Muscle of back (tissue), 11 donors: ENCODE data around the gene KLHL21. TPM values are rescaled to one million over a fixed set of nuclear protein-coding genes. Genes with fewer than 3 reads are reported as not detected.
A peak's percentile ranks its signal among the peaks of the same experiment; 100 is the strongest.
"Not testable (repeated sequence)": the region's sequence is repeated elsewhere in the genome, so short reads cannot be mapped to it uniquely, and the experiment has no call there.

Experiments
- DNase-seq, 3 donors: peaks; one replicate each; pipeline versions ENCODE4 v3.0.0 to v3.0.0-alpha.2; 2013
- polyA plus RNA-seq, 10 donors: library from polyadenylated mRNA; unstranded; fragments of 120-200 nt; gene quantifications; one replicate each; pipeline ENCODE4 v1.2.1, GENCODE V29; 2013; ENCODE audit not compliant: insufficient read length in 10 of 10

KLHL21 gene
- polyA plus RNA-seq, 10 donors, result 25.5 to 42.0 (median 30.0) TPM

DNA sequence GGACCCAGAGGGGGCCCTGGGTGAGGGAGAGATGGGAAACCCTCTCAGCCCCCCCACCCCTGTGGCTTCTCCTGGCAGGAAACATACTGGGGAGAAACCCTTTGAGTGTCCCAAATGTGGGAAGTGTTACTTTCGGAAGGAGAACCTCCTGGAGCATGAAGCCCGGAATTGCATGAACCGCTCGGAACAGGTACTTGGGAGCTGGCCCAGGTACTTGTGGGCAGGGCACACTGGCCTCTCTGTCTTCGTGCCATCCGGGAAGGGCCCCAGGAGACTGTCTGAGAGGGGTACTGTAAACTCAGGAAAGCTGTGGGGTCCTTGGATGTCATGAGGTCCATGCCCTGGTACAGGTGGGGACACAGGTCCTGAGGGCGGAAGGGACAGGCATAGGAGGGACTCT is 16.8 kb downstream of the KLHL21 start:
- DNase-seq, result no peak

DNA sequence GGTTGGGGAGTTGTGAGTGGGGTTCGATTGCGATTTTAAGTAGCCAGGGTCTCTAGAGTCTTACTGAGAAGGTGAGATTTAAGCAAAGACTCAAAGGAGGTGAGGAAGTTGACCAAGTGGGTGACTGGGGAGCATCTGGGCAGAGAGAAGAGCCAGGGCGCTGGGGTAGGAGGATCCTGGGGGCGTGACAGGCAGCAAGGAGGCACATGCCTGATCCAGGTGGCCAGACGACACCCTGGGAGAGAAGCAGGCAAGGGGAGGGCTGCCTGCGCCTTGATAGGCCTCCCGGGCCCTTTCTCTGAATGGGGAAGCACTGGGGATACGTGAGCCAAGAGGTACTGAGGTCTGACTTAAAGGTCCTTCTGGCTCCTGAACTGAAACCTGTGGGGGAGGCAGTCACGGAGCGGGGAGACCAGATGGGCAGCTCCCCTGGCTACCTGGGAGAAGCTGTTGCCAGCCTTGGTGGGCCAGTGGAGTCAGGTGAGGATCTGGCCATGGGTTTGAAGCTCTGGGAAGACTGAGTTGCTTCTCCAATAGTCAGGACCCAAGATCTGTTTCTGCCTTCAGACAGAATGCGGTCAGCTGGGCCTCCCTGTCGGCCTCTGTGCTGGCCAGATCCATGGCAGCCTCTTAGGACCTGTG is 17.5 kb downstream of the KLHL21 start:
- no peak for DNase-seq

DNA sequence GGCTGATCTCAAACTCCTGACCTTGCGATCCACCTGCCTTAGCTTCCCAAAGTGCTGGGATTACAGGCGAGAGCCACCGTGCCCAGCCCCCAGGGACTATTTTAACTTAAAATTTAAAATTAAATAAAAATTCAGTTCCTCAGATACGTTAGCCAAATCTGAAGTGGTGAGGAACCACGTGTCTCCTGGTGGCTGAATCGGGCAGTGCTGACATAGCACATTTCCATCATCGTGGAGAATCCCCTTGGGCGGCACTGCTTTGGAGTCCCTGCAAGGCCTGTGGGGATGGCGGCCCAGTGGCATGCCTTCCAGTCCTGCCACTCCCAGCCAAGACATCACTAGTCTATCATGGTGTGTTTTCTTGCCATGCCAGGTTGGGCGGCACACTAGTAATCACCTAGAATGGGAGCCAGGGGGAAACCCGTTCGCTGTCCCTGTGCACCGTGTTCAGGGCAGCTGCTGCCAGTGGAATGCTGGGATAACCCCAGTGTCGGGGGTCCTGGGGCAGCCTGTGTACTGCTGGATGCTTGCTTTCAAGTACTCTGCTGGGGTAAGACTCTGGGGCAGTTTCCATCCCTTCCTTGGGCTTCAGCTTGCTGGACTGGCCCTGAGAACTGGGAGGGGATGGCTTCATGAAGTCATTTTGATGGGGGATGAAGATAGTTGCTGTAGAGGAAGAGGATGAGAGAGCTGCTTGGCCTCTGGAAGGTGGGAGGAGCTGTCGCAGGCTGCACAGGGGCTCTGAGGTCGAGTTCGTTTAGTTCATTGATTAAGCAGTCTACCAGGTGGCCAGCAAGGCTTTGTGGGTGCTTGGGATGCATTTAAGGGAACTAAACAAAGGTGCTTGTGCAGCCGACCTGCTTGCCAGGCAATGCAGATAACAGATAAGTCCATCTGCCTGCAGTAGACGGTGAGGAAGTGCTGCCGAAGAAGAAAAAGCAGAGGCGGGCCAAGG is 18.3 kb downstream of the KLHL21 start:
- no peak for DNase-seq

DNA sequence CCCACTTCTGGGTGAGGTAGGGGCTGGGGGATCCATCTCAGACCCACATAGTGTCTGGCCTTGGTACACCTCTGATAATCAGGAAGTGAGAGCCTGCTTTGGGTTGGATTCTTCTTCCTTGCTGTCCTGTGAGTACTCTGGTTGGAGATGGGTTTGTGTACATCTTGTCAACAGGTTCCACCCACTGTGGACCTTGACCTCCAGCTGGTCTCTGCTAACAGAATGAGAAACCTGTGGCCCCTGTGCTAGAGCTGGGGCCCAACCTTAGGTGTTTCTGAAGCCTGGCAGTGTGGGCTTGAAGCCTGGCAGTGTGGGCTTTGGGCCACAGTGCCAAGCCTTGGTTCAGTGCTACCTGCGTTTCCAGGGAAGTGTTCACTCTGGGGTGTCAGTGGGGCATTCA is 20.3 kb downstream of the KLHL21 start:
- DNase-seq, result no peak

DNA sequence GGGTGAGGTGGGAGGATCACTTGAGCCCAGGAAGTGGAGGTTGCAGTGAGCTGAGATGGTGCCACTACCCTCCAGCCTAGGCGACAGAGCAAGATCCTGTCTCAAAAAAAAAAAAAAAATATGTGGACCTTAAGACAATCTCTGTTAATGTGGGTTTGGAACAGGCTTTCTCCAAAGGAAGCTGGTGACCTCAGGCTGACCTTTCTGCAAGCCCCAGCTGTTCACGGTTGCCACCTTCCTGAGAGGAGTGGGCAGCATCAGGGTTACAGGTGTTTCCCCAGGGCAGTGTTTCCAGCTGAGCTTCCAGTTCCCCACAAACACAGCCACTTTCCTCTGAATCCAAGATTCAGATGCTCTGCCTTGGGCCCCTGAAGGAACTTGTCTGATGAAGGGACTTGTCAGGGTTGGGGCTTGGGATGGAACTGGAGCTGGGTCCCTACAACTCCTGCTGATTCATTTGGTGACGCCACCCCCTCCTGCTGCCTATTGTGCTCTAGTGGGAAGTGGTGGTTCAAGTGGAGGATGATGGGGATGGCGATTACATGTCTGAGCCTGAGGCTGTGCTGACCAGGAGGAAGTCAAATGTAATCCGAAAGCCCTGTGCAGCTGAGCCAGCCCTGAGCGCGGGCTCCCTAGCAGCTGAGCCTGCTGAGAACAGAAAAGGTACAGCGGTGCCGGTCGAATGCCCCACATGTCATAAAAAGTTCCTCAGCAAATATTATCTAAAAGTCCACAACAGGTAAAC is 20.9 kb downstream of the KLHL21 start:
- no peak for DNase-seq

DNA sequence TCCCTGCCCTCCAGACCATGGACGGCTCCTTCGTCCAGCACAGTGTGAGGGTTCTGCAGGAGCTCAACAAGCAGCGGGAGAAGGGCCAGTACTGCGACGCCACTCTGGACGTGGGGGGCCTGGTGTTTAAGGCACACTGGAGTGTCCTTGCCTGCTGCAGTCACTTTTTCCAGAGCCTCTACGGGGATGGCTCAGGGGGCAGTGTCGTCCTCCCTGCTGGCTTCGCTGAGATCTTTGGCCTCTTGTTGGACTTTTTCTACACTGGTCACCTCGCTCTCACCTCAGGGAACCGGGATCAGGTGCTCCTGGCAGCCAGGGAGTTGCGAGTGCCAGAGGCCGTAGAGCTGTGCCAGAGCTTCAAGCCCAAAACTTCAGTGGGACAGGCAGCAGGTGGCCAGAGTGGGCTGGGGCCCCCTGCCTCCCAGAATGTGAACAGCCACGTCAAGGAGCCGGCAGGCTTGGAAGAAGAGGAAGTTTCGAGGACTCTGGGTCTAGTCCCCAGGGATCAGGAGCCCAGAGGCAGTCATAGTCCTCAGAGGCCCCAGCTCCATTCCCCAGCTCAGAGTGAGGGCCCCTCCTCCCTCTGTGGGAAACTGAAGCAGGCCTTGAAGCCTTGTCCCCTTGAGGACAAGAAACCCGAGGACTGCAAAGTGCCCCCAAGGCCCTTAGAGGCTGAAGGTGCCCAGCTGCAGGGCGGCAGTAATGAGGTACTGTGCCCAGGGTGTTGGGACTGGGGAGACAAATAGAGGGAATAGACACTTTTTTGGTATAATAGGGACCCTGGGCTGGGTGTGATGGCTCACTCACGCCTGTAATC is 21.9 kb downstream of the KLHL21 start:
- DNase-seq, result no peak

DNA sequence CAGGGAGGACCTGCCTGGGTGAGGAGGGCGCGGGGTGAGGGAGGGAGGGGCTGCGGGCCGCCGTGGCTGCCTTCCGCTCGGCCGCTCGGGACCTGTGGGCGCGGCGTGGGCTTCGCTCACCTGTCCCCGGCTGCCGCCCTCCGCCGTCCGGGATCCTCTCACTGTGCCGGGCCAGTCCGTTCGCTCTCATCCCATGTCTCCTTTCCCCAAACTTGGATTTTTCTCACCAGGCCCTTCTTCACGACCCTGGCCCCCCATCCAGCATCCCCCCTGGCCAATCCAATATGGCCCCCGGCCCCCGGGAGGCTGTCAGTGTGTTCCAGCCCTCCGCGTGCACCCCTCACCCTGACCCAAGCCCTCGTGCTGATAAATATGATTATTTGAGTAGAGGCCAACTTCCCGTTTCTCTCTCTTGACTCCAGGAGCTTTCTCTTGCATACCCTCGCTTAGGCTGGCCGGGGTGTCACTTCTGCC is 22.5 kb downstream of the KLHL21 start:
- DNase-seq, result peak in 1 of 3 donors; percentile 52

DNA sequence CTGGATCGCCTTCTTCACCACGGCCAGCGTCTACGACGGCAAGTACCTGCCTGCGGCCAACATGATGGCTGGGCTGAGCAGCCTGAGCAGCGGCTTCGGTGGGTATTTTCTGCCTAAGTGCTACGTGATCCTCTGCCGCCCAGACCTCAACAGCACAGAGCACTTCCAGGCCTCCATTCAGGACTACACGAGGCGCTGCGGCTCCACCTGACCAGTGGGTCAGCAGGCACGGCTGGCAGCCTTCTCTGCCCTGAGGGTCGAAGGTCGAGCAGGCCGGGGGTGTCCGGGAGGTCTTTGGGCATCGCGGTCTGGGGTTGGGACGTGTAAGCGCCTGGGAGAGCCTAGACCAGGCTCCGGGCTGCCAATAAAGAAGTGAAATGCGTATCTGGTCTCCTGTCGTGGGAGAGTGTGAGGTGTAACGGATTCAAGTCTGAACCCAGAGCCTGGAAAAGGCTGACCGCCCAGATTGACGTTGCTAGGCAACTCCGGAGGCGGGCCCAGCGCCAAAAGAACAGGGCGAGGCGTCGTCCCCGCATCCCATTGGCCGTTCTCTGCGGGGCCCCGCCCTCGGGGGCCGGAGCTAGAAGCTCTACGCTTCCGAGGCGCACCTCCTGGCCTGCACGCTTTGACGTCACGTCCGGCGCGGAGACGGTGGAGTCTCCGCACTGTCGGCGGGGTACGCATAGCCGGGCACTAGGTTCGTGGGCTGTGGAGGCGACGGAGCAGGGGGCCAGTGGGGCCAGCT is 23.1 kb downstream of the KLHL21 start, which contains the start of gene ZBTB48:
Gene ZBTB48 (plus strand): TSS at position 621 of the 745 bp plus-strand sequence. CDS start 616 bp downstream, outside the sequence.
- DNase-seq, result peak; percentile 98 to 100 (median 100)

DNA sequence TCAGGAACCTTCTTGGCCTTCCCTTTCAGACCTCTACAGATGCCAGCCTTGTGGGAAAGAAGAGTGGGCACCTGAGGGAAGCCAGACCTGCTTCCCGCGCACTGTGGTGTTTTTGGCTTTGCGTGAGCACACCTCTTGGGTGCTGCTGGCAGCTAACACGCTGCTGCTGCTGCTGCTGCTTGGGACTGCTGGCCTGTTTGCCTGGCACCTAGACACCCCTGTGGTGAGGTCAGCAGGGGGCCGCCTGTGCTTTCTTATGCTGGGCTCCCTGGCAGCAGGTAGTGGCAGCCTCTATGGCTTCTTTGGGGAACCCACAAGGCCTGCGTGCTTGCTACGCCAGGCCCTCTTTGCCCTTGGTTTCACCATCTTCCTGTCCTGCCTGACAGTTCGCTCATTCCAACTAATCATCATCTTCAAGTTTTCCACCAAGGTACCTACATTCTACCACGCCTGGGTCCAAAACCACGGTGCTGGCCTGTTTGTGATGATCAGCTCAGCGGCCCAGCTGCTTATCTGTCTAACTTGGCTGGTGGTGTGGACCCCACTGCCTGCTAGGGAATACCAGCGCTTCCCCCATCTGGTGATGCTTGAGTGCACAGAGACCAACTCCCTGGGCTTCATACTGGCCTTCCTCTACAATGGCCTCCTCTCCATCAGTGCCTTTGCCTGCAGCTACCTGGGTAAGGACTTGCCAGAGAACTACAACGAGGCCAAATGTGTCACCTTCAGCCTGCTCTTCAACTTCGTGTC is 23.9 kb downstream of the KLHL21 start:
- no peak for DNase-seq

DNA sequence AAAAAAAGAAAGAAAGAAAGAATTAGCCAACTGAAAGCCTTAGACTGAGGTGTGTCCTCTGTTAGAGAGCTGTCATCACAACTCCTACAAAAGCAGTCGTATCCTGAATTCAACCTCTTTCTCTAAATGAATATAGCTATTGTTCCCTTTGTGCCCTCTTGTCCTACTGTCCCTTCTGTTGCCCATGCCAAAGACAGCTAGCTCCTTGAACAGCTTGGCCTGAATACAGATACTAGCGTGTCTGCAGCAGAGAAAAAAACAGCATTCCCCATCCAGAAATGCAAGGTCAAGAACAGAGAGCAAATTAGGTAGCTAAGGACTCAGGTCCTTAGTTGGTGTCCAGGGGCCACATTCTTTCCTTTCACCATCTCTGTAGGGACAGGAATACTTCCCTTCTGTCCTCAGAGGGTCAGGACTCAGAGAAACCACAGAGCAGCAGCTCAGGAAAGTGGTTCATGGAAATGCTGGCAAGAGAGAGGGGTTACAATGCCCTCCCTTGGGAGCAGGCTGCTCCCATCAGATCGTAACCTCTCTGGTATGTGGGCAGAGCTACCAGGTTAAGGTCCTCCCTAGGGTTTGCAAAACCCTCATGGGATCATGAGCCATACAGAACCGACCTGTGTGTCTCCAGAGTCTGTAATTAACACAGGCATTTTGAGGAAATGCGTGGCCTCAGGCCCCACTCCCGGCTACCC is 24.7 kb downstream of the KLHL21 start:
- DNase-seq, result no peak

DNA sequence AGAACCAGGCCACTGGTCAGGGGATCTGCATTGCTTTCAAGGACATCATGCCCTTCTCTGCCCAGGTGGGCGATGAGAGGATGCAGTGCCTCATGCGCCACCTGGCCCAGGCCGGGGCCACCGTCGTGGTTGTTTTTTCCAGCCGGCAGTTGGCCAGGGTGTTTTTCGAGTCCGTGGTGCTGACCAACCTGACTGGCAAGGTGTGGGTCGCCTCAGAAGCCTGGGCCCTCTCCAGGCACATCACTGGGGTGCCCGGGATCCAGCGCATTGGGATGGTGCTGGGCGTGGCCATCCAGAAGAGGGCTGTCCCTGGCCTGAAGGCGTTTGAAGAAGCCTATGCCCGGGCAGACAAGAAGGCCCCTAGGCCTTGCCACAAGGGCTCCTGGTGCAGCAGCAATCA is 27.9 kb downstream of the KLHL21 start:
- DNase-seq, result no peak

DNA sequence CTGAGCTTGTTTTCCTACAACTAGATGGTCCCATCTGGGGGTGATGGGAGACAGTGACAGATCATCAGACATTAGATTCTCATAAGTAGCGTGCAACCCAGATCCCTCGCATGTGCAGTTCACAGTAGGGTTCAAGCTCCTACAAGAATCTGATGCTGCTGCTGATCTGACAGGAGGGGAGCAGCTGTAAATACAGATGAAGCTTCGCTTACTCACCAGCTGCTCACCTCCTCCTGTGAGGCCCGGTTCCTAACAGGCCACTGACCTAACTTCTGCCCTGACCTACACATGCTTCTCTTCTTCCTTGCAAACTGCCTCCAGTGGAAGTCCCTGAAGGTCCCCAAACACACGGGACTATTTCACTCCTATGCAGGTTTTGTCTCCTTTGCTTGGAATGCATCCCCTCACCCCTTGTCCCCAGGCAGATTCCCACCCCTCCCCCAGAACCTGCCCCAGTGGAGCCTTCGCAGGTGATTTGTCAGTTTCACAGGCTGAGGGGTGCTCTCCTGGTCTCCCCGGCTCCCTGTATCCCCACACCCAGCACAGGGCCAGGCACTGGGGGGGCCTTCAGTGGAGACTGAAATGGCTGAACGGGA is 28.5 kb downstream of the KLHL21 start:
- DNase-seq, result no peak

DNA sequence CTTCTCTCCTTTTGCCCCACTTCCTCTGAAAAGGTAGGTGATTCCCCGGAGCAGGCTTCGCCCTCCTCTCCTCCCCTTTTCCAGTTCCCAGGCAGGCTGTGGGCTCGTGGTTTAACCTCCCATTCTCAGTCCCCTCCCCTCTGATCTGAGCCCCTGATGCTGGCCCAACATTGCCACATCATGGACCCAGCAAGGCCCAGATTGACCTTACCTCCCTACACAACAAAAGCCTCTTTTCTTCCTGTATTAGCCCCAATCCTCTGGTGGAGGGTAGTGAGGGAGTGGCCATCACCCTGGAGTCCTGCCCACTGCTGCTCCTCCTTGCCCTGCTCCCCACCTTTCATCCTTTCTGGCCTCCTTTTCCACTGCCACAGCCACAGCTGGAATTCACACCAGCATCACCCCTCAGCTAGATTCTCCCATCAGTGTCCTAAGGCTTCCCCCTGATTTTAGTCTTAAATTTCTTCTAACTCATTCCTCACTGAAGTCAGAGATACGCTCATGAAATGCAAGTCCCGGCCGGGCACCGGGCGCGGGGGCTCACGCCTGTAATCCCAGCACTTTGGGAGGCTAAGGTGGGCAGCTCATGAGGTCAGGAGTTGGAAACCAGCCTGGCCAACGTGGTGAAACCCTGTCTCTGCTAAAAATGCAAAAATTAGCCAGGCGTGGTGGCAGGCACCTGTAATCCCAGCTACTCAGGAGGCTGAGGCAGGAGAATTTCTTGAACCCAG is 29.9 kb downstream of the KLHL21 start:
- DNase-seq, result no peak

DNA sequence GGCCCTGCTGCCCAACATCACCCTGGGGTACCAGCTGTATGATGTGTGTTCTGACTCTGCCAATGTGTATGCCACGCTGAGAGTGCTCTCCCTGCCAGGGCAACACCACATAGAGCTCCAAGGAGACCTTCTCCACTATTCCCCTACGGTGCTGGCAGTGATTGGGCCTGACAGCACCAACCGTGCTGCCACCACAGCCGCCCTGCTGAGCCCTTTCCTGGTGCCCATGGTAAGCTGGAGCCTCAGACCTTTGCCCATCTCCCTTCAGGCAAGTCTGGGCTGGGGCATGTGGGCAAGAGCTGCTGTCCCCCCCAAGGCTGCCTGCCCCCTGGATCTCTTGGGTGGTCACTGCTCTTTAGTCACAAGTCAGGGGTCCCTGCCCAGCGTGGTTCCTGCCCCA is 31.7 kb downstream of the KLHL21 start:
- no peak for DNase-seq

DNA sequence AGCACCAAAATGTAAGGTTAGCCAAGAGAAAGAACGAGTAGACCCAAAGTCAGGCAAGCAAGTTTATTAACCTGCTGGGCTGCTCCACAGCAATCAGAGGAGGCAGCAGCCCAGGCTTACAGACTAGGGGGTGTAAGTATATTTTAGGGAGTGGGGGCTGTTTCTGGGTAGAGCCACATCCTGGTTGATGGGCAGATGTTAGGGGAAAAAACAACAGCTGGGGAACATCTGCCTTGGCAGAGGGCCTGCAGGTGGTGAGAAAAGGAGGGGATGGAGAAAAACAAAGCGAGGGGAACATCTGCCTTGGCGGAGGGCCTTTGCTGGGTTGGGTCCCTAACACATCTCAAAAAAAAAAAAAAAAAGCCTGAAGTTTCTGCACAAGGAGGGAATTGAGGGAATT is 32.6 kb downstream of the KLHL21 start:
- DNase-seq, result no peak

DNA sequence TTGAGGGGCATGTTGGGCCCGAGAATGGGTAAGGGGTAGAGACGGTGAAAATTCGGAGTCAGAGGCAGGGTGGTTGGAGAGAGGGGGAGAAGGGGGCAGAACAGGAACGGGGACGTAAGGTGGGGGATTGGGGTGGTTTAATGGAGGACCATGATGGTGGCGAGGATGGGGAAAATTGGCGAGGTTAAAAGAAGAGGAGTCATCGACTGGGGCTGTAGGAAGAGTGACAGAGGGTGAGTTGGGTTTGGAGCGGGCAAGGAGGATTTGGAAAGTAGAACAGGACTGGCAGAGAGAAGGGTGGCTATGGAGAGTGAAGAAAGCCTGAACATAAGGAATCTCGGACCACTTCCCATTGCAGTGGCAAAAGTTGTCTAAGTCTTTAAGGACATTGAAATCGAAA is 33.6 kb downstream of the KLHL21 start:
- no peak for DNase-seq

DNA sequence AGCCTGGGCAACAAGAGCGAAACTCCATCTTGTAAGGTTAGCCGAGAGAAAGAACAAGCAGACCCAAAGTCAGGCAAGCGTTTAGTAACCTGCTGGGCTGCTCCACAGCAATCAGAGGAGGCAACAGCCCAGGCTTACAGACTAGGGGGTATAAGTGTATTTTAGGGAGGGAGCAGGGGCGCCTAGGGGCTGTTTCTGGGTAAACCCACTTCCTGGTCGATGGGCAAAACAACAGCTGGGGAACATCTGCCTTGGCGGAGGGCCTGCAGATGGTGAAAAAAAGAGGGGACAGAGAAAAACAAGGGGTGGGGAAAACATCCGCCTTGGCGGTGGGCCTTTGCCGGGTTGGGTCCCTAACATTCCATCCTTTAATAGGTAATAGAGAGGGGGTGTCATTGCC is 42.4 kb downstream of the KLHL21 start:
- DNase-seq, result peak in 1 of 3 donors; percentile 29

DNA sequence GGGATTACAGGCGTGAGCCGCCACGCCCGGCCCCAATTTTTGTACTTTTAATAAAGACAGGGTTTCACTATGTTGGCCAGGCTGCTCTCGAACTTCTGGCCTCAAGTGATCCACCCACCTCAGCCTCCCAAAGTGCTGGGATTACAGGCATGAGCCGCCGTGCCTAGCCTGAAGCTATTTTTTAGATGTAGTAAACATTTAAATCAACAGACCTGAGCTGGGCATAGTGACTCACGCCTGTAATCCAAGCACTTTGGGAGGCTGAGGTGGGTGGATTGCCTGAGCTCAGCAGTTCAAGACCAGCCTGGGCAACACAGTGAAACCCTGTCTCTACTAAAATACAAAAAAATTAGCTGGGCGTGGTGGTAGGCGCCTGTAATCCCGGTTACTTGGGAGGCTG is 43.5 kb downstream of the KLHL21 start:
- not testable (repeated sequence) for DNase-seq
